Activated CD4-positive, alpha-beta T cell treated with anti-CD3 and anti-CD28 coated beads, Interleukin-2, amount 50 U/mL, for 4 hours (primary cell): ENCODE measurements around the gene ATP8A2.
A peak's percentile ranks its signal among the peaks of the same experiment; 100 is the strongest.
"Not testable (repeated sequence)": the region's sequence is repeated elsewhere in the genome, so short reads cannot be mapped to it uniquely, and the experiment has no call there.

Experiments used
- DNase-seq, 2 experiments: peaks; one replicate each; pipeline ENCODE4 v3.0.0-alpha.2; 2020

Gene ATP8A2

DNA sequence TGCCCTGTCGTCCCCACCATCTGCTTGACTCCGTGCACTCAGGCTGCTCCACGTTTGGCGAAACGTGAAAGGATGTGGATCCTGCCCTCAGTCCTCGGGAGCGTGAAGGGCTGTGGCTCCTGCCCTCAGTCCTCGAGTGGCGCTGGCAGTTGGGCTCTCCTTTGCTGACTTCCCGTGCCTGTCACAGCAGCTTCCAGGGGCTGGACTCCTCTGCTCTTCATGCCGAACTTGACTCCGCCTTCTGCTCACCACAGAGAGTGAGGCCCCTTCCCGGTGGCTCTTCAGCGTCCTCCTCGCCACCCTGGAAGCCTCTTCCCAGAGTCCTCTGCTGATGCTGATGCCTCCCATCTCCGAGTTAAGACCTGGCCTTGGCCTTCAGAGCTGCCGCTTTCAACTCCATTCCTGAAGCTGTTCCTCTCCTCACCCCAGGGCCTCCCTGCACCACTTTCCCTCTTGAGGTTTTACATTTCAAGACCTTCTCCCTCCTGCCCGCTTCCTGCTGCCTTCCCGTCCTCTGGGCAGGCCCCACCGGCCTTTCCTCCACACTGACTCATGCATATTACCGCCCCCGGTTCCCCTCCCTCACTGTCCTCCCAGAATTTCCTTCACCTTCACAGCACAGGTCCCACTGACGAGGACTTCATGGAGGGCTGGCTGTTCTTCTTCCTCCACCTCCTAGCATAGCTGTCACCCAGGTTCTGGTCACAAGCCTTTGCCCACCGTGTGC, 568.4 kb downstream of the ATP8A2 start:
- no peak for DNase-seq

DNA sequence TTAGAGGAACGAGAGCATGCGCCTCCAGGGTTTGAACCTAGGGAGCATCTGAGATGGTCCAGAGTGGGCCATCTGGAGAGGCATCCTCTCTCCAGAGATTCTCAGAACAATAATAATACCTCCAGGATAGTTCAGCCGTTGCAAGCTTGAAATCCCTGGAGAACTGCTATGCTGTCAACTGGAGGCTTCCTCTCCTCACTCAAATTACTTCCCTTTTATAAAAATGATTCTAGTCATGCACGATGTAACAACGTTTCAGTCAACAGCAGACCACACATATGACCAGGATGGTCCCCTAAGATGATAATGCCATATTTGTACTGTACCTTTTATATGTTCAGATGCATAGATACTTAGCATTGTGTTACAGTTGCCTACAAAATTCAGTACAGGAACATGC, 571.3 kb downstream of the ATP8A2 start:
- DNase-seq: no peak

DNA sequence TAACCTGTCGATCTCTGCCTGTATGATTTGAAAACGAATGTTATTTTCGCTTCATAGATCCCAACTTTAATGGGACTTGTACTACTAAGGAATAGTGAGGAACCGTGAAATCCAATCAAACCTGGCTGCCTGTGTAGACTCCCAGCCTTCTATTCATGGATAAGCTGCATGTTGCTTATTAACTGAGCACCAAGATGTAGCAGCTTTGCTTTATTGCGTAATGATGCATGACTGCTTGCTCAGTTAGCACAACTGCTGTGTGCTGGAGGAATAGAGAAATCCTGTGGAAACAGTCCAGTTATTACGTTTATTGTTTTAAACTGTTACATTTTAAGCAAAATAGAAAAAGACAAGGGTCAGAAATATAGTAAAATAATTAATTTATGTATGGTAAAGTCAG, 571.9 kb downstream of the ATP8A2 start:
- DNase-seq: no peak

DNA sequence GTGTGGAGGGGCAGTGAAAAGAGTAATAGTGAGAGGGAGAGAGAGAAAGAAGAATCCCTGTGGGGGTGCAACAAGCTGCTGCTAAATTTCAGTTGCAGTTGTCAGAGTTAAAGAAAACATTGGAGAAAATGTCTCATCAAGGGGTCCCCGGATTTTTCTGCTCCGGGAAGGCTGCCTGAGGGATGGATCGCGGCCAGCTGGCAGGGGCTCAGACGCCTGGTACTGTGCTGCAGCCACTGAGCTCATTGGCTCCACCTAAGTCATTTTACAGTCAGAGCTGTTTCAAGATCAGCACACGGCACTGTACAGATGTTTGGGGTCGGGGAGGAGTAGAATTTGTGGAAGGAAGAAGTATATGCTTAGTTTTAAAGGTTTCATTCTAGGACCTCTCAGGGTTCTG, 573.8 kb downstream of the ATP8A2 start:
- DNase-seq: no peak

DNA sequence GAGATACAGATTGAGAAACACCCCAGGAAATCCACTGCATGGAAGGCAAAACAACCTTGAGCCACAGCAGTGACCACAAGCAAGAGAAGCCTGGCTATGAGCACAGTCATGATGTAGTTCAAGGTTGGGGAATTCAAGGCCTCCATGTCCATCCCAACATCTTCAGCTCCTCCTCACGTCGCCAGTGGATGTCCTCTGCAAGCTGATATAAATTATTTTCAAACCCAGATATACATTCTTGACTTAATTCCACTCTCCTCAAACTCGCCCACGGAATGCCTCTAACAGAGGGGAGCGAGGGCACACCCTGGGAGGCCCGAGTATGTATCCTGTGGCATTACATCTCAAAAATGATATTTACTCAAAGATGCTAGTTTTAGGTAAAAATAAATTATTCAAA, 574.5 kb downstream of the ATP8A2 start:
- DNase-seq: no peak

DNA sequence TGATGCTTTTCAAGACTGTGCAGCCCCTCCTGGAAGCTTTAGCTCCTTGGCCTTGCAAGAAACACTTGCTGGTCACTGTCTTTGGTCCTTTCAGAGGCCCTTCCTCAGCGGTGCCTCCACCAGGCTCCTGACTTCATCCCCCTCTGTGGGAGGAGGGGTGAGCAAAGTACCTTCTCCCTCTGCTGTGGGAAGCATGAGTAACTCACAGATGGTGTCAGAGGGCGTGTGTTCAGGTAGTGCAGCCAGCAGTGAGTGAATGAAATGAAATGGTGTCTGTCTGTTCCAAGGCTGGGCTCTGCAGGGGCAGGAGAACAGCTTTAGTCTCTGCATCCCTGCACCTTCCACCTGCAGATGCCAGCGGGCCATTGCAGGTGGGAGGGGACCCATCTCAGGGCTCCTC, 577.1 kb downstream of the ATP8A2 start:
- DNase-seq: no peak

DNA sequence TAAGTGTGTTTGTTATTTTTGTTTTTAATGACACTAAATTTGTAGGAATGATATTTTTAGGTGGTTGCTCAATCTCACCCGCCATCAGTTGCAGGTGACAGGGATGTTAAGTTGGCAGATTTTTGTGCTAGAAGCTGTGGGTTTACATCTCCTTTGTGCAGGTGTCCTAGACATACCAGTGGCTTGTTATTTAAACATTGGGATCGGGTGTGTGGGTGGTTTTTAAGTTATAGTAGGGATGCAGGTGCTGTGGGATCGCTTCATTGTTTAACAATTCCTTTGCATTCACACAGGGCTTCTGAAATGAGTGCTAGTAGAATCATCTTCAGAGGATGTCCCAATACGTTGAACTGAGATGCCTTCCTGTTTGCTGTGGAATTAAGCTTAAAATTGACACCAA, 580.1 kb downstream of the ATP8A2 start:
- DNase-seq: no peak

DNA sequence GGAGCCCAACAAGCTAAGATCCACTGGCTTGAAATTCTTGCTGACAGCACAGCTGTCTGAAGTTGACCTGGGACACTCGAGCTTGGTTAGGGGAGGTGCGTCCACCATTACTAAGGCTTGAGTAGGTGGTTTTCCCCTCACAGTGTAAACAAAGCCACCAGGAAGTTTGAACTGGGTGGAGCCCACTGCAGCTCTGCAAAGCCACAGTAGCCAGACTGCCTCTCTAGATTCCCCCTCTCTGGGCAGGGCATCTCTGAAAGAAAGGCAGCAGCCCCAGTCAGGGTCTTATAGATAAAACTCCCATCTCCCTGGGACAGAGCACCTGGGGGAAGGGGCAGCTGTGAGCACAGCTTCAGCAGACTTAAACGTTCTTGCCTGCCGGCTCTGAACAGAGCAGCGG, 582.3 kb downstream of the ATP8A2 start:
- not testable (repeated sequence) for DNase-seq

DNA sequence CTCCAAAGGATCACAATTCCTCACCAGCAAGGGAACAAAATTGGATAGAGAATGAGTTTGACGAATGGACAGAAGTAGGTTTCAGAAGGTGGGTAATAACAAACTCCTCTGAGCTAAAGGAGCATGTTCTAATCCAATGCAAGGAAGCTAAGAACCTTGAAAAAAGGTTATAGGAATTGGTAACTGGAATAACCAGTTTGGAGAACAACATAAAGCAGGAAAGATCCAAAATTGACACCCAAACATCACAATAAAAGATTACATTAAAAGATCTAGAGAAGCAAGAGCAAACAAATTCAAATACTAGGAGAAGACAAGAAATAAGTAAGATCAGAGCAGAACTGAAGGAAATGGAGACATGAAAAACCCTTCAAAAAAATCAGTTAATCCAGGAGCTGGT, 583.2 kb downstream of the ATP8A2 start:
- DNase-seq: not testable (repeated sequence)

DNA sequence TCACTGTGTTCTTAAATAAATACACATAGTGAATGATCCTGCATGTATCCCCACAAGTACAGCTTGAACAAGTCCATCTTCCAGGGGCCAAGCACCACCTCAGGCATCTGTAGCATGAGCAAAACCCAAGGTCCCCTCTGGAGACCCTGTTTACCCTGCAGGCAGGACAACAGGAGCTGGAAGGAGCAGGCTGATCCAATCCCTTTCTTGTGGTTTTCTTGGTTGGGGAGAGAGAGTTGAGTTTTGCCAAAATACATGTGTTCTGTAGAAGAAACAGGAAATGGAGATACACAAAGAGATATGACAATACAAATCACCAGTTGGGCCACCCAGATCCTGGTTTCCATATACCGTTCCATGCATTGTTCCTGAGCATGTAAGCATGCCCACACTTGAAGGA, 587.2 kb downstream of the ATP8A2 start:
- DNase-seq: no peak

DNA sequence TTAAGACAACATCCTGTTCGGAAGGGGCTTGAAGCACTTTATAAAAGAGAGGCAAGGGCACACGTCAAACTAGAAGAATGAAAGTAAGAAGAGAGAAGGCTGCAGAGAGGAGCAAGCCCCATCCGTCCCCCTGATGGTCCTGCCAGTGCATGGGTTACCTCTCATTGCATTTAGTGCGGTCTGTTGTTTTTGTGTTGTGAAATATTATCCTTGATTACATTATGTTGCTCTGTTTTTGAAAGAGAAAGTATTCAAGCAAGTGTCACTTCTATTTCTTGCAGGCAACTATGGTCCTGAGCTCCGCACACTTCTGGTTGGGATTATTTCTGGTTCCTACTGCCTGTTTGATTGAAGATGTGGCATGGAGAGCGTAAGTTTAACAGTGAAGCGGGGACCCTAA, 589.5 kb downstream of the ATP8A2 start:
- no peak for DNase-seq

DNA sequence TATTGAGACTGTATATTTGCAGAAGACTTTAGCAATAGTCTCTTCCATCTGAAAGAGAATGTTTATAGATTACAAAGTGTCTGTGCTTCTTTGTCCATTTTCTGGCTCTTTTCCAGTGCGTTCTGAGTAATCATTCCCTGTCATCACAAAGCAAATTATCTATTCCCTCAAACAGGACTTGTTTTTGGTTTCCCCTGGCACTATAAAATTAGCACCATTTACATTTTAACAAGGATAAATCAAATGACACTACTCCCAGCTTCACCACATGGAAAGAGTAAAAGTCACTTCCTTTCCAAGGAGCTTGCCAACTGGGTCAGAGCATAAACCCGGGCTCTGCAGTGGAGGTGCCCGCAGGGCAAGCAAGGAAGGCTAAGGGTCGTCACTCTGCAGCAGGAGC, 591.9 kb downstream of the ATP8A2 start:
- no peak for DNase-seq

DNA sequence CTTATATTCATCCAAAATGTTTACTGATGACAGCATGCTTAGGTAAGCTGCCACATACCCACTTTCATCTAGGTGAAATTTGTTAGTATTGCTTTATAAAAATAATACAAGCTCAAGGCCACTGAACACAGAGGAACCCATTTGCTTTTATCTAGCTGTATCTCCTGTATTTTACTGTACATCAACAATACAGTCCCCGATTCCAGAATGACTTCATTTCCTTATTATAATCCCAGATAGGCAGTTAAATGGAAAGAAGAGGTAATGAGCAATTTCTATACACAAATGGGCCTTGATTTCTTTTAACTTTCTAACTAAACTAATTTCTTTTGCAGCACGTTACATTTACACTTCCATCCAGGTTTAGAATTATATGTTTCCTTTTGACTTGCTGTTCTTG, 593.8 kb downstream of the ATP8A2 start:
- DNase-seq: no peak

DNA sequence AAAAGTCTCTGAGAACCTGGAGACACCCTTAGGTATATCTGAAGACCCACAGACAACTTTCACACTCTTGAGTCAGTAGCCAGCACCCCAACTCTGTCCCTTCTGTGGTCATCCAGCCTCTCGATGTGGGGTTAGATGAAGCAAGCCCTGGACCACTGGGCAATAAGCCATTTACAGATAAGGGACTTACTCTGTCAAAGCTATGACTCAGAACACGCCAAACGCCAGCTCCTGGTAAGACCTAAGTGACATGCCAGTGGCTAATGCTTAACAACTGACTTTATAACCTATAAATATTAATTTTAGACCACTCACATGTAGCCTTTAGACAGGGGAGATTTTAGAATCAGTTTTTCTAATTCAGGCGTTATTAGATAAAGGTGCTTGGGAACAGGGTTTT, 594.3 kb downstream of the ATP8A2 start:
- DNase-seq: no peak

DNA sequence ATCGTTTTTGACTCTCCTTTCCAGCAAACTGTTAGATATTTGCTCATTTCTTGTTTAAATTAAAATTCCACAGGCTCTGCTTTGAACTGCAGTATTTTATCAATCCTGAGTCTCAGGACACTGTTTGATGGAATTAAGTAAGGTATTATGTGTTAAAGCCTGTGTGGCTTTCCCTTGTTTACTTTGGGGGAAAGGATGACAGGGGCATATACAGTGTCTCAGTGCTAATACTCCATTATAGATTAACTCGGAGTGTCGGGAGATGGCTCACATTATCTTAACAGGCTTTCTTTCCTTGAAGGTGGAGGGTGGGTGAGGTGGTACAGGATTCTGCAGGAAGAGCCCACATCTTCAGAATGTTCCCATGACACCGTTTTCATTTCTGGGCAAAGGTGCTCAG, 595.4 kb downstream of the ATP8A2 start:
- no peak for DNase-seq

DNA sequence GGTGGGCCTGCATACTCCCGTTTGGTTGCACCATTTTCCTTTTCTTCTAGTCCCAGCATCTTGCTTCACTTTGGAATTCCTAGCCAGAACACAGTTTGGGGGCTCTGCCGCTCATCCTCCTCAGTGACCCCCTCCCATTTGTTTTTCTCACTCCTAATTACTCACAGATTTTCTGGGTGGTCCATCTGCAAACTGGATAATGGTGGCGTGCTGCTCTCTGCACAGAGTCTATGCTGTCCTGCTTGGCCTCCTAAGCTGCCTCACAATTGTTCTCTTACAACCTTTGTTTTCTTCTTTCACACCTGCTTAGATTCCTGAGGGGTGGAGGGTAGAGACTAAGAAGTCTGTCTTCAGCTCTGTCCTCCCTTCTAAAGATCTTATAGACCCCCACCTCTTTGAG, 599.3 kb downstream of the ATP8A2 start:
- DNase-seq: no peak

DNA sequence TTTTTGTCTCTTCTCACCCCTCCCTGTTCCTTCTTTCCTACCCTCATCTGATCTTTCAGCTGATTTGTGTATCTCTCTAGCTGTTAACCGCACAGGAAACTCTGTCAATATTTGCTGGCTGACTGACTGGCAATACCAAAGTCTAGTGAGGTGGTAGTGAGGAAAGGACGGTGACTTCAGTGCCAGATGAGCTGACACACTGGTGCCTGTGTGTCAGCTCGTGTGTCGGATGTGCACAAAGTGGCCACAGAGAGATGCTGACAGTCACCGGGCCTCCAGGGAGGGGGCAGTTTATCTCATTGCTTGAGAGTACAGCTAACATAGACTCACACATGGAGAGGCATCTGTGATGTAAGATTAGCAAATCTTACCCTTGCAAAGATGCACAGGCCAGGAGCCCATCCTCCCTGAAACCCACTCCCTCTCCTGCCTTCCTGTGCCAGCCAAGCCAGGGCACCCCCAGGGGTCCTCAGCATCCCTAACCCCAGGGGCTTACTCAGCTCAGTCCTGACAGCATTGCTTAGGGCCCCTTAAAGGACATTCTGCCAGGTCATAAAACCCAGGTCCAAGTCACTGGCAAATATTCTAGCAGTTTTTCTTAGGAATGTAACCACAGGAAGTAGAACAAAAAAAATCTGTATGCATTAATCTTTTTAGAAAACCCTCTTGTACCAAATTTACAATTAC, 599.8 kb downstream of the ATP8A2 start:
- peak; percentile 23 to 38 for DNase-seq

DNA sequence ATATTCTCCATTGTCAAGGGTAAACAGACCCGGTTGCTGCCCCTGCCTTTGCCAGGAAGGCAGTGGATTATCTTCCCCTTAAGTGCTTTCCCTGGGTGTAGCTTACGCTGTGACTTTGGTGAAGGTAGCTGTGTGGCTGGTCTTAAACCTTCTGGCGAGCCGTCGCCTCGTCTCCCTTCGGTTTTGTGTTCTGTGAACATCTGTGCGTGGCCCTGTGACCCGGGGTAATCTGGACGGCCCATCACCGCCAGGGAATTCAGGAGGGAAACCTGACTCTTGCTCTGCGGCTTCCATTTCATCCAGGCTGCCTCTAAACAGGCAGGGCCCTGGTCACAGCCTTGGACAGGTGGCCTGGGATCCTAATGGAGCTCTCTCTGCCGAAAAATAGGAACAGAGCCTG, 601.3 kb downstream of the ATP8A2 start:
- no peak for DNase-seq

DNA sequence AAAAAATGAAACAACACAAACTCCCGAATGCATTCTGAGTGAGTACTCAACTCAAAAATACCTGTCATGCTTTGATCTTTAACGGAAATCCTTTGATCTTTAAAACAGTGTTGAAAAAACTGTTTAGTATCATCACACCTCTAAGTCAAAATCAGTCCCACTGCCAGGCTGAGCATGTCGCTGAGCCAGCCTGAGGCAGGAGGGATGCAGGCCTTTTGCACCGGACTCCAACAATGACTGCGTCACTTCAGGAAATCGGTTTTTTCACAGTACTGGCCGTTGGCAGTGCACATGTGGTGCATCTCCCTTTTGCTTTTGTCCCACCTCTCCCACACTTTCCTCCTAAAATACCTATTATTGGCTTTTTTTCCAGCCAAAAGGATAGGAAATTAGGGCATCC, 601.8 kb downstream of the ATP8A2 start:
- DNase-seq: no peak

DNA sequence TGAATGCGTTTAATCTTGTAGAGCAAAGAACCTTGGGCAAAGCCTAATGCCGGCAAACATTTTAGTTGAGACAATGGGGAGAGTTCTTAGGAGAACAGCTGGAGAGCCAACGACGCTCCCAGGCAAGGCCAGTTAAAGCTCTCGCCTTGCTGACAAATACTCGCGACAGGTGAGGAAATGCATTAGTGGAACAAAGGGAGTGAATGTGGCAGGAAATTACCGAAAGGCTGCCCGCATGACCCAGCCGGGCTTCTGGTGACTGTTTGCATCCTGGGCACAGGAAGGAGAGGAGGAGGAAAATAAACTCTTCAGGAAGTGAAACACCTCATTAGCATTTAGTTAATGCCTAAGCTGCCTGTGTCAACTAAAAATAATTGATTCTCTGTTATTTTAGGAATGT, 605.4 kb downstream of the ATP8A2 start:
- DNase-seq: no peak

DNA sequence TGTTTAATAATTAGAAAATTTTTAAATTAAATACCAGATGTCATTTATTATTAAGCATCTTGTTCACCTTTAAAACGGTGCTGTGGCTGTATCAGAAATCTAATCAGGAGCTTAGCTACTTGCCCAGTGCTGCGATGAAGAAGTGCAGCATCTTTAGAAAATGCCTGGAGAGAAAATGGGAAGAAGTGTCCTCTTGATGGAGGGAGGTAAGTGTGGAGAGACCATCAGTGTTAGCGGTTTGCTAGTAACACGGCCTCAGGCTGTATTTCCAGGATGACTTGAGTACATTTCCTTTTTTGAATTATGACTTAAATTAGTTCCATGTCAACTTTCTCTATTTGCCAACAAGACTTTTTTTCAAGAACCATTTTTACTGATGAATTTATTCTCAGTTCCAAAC, 605.9 kb downstream of the ATP8A2 start:
- DNase-seq: no peak

DNA sequence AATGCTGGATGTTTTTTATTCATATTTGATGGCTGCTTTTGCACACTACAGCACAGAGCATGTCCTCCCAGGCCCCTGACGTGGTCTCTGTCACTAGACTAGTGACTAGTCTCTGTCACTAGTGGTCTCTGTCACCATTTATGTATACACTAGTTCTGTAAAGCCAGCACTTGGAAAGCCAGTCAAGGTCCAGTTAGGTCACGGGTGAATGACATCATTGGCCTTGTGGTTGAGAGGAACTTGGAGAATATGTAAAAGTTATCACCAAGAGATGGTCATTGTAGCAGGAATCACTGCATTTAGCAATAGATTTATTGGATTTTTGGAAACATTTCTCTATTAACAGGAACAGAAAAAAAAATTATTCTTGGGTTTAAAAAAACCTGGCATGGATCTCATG, 607.2 kb downstream of the ATP8A2 start:
- no peak for DNase-seq

DNA sequence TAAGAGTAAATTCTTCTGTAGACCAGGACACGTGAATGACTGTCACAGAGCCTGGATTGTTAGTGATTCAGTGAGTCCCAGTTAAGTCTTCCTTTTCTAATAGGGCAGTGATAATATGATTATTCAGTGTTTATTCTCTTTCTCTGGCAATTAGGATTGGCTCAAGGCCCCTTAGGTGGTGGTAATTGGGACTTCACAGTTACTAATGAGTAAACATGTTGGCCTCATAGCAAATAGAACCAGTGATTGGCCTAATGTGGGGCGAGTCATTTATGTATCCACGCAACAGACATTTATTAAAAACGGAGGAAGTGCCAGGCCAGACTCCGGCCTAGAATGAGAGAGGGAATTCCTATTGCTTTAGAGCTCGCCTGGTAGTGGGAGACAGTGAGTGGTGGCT, 607.6 kb downstream of the ATP8A2 start:
- DNase-seq: no peak

DNA sequence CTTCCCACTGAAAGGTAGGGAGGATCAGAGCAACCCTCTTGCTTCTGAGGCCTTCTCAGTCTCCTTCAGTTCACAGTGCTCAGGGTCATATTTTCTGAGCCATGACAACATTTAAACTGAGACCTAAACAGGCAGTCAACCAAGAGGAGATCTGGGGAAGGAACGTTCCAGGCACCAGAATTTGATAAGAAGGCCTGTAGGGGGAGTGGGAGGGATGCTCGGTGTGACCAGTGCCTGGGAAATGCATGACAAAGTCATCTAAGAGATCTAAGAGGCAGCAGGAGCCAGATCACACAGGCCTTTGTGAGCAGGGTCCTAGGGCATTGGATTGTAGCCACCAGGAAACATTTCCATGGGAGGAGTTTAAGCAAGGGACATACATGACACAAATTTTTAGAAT, 608.5 kb downstream of the ATP8A2 start:
- no peak for DNase-seq

DNA sequence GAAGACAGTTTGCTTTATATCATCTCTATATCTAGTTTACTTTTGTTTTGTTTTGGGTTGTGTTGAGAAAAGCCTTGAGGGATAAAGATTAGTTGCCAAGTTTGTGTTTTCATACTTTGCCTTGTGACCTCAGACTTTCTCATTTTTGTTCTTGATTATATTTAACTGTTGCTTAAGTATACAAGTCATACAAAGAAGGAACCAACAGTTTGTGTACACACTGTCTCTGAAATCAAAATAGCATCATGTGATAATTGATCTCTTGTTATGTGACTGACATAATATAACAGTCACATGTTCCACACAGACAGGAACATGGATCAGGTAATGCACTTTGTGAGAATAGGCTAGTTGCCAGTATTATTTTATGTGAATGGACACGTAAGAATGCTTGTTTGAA, 609.3 kb downstream of the ATP8A2 start:
- DNase-seq: no peak
